Measurements from ENCODE around the gene RHOBTB3.

The RHOBTB3 gene

GRCh38 chr5:95713960-95714710, 17.0 kb upstream of the RHOBTB3 start:
- DNase-seq: no peak

- DNase-seq: no peak
Measured at GRCh38 chr5:95715799-95716461, 15.2 kb upstream of the RHOBTB3 start.

GRCh38 chr5:95717439-95717838, 13.7 kb upstream of the RHOBTB3 start:
- no peak for DNase-seq

GRCh38 chr5:95718203-95718602, 12.9 kb upstream of the RHOBTB3 start:
- DNase-seq: peak; percentile 69

- DNase-seq: no peak
Measured at GRCh38 chr5:95718738-95719137, 12.4 kb upstream of the RHOBTB3 start.

- no peak for DNase-seq
Measured at GRCh38 chr5:95720094-95720786, 10.9 kb upstream of the RHOBTB3 start.

GRCh38 chr5:95721582-95722295, 9.4 kb upstream of the RHOBTB3 start:
- no peak for DNase-seq

- DNase-seq: peak; percentile 88
Measured at GRCh38 chr5:95723632-95724369, 7.3 kb upstream of the RHOBTB3 start.

- DNase-seq: no peak
Measured at GRCh38 chr5:95725071-95725820, 5.9 kb upstream of the RHOBTB3 start.

- no peak for DNase-seq
Measured at GRCh38 chr5:95725937-95726810, 5.0 kb upstream of the RHOBTB3 start.

GRCh38 chr5:95726811-95727763, 4.0 kb upstream of the RHOBTB3 start:
- DNase-seq: no peak

GRCh38 chr5:95727764-95728191, 3.4 kb upstream of the RHOBTB3 start:
- DNase-seq: no peak

- peak; percentile 76 for DNase-seq
Measured at GRCh38 chr5:95728494-95729114, 2.5 kb upstream of the RHOBTB3 start.

GRCh38 chr5:95729115-95730010, 1.8 kb upstream of the RHOBTB3 start:
- no peak for DNase-seq

- DNase-seq: no peak
Measured at GRCh38 chr5:95730011-95730700, 980 bp upstream of the RHOBTB3 start.

- peak; percentile 82 for DNase-seq
Measured at GRCh38 chr5:95731571-95732554, 727 bp downstream of the RHOBTB3 start.

All from islet precursor cell (in vitro differentiated cells).